ENCODE data around the gene ARHGEF7.

Gene ARHGEF7

DNA sequence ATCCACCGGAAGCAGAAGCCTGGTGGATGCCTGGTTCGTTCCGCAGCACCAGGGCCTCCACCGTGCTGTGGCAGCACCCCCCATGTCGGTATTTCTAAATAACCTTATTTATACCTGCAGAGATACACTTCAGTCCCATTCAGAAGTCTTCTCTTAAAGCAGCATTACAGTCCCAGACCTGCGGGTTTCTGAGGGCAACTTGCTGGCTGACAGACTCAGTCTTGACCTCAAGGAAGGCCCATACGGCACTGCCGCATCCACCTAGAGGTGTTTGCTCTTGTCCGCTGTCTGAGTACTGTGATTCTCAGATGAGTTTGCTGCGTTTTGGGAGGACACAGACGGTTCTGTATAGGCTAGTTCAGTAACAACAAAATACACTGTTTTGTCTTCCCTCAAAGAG is 188.4 kb downstream of the ARHGEF7 start:
- DNase-seq (ENCODE audit: low read depth in 2 of 2): no peak

GRCh38 chr13:111304041-111304544 is 189.0 kb downstream of the ARHGEF7 start:
- no peak for DNase-seq (ENCODE audit: low read depth in 2 of 2)

- DNase-seq (ENCODE audit: low read depth in 2 of 2): no peak
Measured at GRCh38 chr13:111304603-111305289, 189.6 kb downstream of the ARHGEF7 start.

DNA sequence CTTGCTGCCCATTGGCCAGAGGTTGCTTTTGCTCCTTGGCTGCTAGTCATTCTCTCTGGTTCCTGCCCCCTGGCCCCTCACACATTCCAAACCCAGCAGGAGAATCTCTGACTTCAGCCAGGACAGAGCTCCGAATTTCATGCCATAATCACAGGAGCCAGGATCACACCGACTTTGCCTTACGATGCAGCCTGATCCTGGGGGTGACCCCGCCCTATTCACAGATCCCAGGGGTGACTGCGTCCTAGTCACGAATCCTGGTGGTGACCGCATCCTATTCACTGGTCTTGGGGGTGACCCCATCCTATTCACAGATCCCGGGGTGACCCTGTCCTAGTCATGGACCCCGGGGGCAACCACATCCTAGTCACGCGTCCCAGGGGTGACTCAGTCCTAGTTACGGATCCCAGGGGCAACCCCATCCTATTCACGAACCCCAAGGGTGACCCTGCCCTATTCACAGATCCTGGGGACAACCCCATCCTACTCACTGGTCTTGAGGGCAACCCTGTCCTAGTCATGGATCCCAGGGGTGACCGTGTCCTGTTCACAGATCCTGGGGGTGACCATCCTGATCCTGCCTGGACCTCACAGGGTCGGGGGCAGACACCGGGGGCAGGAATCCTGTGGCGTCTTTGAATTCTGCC is 198.0 kb downstream of the ARHGEF7 start:
- no peak for DNase-seq (ENCODE audit: low read depth in 2 of 2)

GRCh38 chr13:111313911-111314425 is 198.9 kb downstream of the ARHGEF7 start:
- no peak for DNase-seq (ENCODE audit: low read depth in 2 of 2)

GRCh38 chr13:111314852-111315251 is 199.7 kb downstream of the ARHGEF7 start:
- DNase-seq (ENCODE audit: low read depth in 2 of 2): peak; percentile 8 to 25

DNA sequence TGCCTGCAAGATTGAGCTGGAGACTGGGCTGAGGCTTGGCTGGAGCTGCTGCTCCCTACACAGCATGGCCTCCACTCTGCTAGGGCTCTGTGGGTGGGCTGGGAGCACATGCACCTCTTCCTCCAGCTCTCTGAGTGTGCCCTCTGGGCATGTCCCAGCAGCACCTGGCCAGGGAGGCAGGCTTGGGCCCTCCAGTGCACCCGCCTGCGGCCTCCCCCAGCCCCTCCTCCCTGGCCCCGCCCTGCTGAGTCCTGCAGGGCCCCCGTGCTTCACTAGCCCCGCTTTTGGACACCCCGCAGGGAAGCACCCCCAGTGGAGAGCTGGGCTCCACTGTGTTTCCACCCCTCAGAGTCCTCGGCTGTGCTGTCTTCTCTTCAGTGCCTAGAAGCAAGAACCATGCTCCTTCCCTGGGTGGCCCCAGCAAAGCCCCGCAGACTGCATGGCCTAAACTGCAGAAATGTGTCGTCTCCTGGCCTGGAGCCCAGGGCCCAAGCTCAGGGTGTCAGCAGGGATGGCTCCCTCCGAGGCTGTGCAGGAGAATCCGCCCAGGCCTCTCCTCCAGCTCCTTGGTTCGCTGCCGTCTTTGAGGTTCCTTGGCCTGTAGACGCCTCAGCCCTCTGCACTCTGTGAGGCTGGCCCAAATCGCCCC is 200.4 kb downstream of the ARHGEF7 start:
- DNase-seq (ENCODE audit: low read depth in 2 of 2): no peak

DNA sequence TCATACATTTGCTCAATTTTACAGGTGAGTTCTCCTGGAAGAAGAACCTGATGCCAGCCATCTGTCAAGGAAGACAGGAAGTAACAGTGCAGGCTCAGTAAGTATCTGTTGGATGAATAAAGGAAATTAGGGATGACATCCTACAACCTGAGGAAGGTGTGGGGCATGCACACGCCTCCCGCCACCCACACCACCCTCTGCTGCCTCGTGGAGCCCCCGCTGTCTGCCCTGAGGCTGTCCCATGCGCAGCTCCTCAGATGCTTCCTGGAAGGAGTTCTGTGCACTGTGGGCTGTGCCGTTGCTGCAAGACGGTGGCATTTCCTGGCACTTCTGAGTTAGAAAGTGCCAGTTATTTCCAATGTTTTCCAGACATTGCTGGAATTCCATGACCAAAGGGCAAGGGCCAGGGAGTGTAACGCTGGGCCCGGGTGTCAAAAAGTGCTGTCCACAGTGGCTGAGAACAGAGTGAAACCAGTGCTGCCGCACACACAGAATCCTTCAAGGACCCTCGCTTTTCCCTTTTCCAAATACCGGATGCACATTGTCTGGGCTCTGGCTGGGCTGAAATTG is 201.1 kb downstream of the ARHGEF7 start:
- no peak for DNase-seq (ENCODE audit: low read depth in 2 of 2)

- DNase-seq (ENCODE audit: low read depth in 2 of 2): no peak
Measured at GRCh38 chr13:111317042-111317550, 202.0 kb downstream of the ARHGEF7 start.

DNA sequence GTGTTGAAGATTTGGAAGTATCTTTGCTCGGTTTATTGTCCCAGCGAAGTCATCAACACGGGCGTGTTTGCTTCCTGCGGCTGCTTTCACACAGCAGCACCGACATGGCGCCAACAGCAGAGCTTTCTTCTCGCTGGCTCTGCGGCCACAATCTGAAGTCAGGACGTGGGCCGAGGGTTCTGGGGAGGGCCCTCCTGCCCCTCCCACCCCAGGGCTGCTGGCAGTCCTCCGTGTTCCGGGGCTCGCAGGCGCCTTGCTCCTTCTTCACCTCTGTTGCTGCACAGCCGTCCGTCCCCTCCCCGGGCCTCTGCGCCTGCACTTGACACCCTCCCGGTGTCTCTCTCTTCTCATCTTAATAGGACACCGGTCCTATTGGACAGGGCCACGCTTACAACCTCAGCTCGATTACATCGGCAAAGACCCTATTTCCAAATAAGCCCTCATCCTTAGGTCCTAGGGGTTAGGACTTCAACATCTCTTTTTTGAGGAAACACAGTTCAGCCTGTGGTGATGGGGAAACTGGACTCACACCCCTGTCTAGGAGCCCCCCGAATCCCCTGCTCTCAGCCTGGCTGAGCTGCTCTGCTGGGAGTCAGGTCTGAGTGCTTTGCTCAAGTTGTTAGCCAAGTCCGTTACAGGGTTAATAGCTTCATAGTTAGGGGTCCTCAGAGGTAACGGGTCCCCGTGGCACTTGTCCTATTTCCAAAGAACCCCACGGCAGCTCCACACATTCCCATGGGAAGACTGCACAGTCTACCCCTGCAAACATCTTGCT is 202.6 kb downstream of the ARHGEF7 start:
- no peak for DNase-seq (ENCODE audit: low read depth in 2 of 2)

- DNase-seq (ENCODE audit: low read depth in 2 of 2): no peak
Measured at GRCh38 chr13:111318386-111318785, 203.3 kb downstream of the ARHGEF7 start.

DNA sequence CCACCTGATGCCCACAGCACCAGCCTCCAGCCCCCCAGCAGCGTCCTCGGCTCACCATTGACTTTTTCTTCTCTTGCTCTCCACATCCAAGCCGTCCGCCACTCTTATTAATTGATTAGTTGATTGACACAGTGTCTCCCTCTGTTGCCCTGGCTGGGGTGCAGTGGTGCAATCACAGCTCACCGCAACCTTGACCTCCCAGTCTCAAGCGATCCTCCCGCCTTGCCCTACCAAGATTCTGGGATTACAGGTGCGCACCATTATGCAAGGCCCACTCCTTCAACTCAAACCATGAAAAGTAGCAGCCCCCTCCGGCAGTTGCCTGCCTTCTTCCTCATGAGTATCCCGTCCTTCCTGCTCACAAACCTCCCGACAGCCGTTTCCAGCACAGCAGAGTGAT is 204.4 kb downstream of the ARHGEF7 start:
- no peak for DNase-seq (ENCODE audit: low read depth in 2 of 2)

DNA sequence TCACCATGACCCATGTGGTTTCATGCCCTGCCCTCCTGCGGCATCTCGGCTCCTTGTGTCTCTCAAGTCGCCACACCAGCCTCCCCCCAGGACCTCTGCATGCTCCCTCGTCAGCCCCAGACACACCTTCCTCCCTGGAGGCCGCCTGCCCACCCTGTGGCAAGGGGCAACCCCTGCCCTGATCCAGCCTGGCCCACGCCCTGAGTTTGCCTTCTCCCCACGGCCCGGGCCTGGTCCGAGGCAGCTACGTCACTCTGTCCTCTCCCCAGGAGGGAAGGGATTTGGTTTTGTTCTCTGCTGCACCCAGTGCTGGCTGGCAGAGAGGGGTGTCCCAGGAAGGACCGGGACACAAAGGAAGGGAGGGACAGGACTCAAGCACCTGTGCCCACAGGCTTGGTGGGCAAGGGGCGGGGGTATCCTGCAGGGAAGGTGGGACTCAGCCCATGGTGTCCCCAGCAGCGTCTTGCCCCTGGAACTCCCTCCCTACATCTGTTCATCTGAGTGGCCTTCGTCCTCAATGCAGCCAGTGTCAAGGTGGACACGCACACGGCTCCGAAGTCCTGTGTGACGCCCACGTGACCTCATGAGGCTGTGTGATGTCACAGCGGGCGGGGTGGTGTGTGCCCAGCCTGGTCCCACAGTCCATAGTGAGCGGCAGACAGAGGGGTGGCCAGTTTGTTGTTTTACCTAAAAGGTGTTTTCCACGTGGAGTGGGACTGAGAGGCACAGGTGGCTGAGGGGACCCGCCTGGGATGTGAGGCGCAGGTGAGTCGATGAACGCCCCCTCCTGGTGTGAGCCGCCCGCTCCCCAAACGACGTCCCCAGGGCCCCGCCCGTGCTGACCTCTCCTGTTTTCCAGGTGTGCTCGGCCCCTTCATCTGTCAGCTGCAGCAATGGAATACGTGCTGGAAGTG is 205.1 kb downstream of the ARHGEF7 start, which contains the start of gene TEX29:
Gene TEX29, plus strand, starts transcription at position 645 of the 914 bp plus-strand sequence. Its CDS starts 249 bp downstream, at position 894.
- no peak for DNase-seq (ENCODE audit: low read depth in 2 of 2)

DNA sequence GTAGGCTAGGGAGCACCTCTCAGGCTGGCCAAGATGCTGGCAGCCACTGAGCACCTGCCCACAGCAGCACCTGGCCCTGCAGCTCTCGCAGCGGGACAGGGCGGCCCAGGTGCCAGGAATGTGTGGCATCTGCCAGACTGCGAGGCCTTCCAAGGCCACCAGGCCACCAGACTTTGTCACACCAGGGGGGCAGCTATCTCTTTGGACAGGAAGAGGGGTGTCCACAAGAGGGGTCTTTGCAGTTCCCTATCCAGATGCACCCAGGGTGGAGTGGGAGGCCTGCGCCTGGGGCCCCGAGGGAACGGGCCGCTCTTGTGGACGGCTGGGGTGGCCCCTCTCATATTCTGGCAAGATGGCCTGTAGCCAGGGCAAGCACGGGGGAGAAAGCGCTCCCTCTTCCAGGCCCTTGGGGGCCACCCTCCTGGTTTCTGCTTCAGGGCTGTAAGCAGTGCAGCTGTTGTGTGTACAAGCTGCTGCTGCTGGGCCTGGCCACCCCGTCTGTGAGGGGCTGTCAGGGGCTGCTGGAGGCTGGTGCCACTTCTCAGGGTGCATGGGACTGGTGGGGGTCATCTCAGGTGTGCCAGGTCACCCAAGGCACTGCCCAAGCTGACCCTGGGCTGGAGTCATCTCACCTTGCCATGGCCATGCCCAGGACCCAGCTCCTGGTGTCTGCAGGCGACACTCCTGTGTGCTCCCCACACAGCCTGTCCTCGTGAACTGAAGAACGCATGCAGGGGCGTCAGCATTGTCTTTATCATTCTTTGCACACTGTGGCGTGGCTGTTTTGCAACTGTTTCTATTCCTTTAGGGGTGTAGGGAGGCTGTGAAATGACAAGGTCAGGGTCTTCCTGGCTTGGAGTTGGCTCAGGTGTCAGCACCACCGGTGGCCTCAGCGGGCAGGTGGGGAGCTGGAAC is 207.1 kb downstream of the ARHGEF7 start:
- DNase-seq (ENCODE audit: low read depth in 2 of 2): no peak

DNA sequence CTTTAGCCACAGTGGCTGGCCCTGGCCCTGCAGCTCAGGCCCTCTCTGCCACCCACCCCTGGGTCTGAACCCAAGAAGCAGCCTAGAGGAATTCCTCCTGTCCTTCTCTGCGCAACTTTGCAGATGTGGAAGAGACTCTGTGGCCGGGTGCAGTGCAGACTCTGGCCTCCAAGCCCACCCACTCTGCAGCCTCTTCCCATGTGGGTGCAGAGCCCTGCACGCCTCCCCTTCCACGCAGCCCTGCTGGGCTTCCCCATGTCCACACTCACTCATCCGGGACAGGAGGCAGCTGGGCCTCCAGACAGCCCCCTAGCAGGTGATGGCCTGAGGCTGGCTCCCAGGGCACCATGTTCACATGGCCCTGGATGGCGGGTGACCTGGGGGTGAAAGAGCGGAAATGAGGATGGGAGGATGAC is 207.8 kb downstream of the ARHGEF7 start:
- no peak for DNase-seq (ENCODE audit: low read depth in 2 of 2)

- DNase-seq (ENCODE audit: low read depth in 2 of 2): no peak
Measured at GRCh38 chr13:111323549-111323948, 208.4 kb downstream of the ARHGEF7 start.

DNA sequence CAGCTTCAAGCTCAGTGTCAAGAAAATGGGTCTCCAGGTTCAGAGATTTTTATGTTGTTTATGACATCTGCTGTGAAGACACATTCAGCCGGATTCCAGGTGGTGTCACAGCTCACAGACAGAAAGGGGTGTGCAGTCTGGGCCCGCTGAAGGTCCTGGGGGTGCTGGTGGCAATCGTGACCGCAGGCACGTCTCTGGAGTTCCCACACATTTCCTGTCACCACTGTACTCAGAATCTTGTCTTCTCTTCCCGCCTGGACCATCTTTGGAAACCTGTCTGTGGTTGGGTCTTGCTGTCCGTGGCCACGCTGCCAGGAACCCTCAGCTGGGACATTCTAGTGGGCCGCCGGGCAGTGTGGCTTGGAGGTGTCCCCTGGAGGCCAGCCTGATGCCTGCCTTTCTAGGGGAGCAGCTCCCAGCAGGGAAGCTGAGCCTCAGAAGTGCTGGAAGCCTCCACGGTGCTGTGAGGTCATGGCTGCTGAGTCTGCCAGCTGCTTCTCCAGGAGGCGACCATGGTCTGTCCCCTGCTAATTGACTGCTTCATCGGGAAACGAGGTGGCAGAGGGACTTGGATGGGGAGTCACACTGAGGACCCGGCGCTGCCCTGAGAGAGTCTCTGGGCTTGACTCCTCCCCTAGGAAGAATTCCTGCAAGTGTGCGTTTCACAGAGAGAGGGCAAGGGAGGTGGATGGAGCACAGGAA is 209.0 kb downstream of the ARHGEF7 start:
- no peak for DNase-seq (ENCODE audit: low read depth in 2 of 2)

- no peak for DNase-seq (ENCODE audit: low read depth in 2 of 2)
Measured at GRCh38 chr13:111324736-111325135, 209.6 kb downstream of the ARHGEF7 start.

All from fibroblast of skin of left biceps (primary cell).